Cerebellar nuclear complex (tissue), 1 donor: ENCODE results near the gene TOPAZ1.

Experiments used
- DNase-seq, 2 experiments: peaks; one replicate each; lab custom pipeline; 2025; lab: John Stamatoyannopoulos, UW

Gene TOPAZ1

GRCh38 chr3:44241706-44242105 is at the start of gene TOPAZ1:
Gene TOPAZ1, plus strand, starts transcription at chr3:44241886. Its CDS starts 168 bp downstream, at chr3:44242054.
- no peak for DNase-seq

GRCh38 chr3:44198284-44199269 is 43.1 kb upstream of the TOPAZ1 start:
- DNase-seq = no peak

- no peak for DNase-seq
Measured at GRCh38 chr3:44206261-44206660, 35.4 kb upstream of the TOPAZ1 start.

- DNase-seq = no peak
Measured at GRCh38 chr3:44206862-44207652, 34.6 kb upstream of the TOPAZ1 start.

- no peak for DNase-seq
Measured at GRCh38 chr3:44208086-44208485, 33.6 kb upstream of the TOPAZ1 start.

GRCh38 chr3:44208568-44208967 is 33.1 kb upstream of the TOPAZ1 start:
- no peak for DNase-seq

- DNase-seq = no peak
Measured at GRCh38 chr3:44210967-44211366, 30.7 kb upstream of the TOPAZ1 start.

GRCh38 chr3:44222337-44222736 is 19.3 kb upstream of the TOPAZ1 start:
- no peak for DNase-seq

GRCh38 chr3:44223299-44223698 is 18.4 kb upstream of the TOPAZ1 start:
- no peak for DNase-seq

GRCh38 chr3:44224131-44224530 is 17.6 kb upstream of the TOPAZ1 start:
- DNase-seq = no peak

- DNase-seq = no peak
Measured at GRCh38 chr3:44226573-44226972, 15.1 kb upstream of the TOPAZ1 start.

- no peak for DNase-seq
Measured at GRCh38 chr3:44227632-44228031, 14.1 kb upstream of the TOPAZ1 start.

- no peak for DNase-seq
Measured at GRCh38 chr3:44228900-44229299, 12.8 kb upstream of the TOPAZ1 start.

- no peak for DNase-seq
Measured at GRCh38 chr3:44232407-44232806, 9.3 kb upstream of the TOPAZ1 start.

- DNase-seq = no peak
Measured at GRCh38 chr3:44234648-44235268, 6.9 kb upstream of the TOPAZ1 start.

GRCh38 chr3:44235604-44236484 is 5.8 kb upstream of the TOPAZ1 start:
- peak in 1 of 2 experiments; percentile 2 for DNase-seq

- DNase-seq = no peak
Measured at GRCh38 chr3:44236485-44236908, 5.2 kb upstream of the TOPAZ1 start.

GRCh38 chr3:44237161-44237560 is 4.5 kb upstream of the TOPAZ1 start:
- no peak for DNase-seq

- DNase-seq = no peak
Measured at GRCh38 chr3:44237665-44238064, 4.0 kb upstream of the TOPAZ1 start.

GRCh38 chr3:44238889-44239288 is 2.8 kb upstream of the TOPAZ1 start:
- no peak for DNase-seq

- no peak for DNase-seq
Measured at GRCh38 chr3:44240061-44240460, 1.6 kb upstream of the TOPAZ1 start.
